EL (cell line): ENCODE results near the gene TRABD.

Experiments used
- DNase-seq: peaks from one replicate; pipeline ENCODE4 v3.0.0-alpha.2; 2016

Gene TRABD

GRCh38 chr22:50220603-50221409, 35.1 kb downstream of the TRABD start:
- no peak for DNase-seq

GRCh38 chr22:50221410-50222300, 35.9 kb downstream of the TRABD start:
- no peak for DNase-seq

DNA sequence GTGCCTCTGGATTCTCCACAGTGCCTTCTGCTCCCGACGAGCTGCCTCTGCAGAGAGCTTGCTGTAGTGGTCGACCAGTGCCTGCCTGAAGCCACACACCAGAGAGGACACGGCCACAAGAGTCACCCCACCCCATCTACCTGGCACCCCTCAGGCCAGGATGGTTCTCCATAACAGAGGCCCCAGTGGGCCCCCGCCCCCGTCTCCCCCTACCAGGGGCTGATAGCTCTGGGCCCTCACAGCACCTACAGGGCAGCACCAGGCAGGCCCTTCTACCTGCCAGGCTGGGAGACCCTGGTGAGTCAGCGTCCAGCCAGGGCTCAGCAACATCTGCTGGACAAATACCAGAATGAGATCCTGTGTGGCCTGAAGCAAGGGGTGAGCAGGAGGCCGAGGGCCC, 36.8 kb downstream of the TRABD start:
- DNase-seq: no peak

DNA sequence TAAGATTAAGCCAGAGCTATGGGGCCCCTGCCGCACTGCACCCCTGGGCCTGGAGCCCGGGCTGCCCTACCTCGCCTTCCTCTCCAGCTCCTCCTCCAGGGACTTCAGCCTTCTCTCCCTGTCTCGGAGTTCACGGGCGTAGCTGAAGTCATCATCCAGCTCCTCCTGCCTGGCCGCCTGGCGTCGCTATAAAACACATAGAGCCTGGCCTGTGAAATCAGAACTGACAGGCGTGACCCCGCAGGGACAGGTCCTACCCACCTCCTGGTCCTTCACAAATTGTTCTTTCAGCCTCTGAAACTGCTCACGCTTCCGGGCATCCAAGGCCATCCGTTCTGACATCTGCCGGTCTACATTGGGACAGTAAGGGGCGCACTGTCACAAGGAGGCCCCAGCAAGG, 38.4 kb downstream of the TRABD start:
- DNase-seq: no peak

GRCh38 chr22:50225200-50225969, 39.7 kb downstream of the TRABD start:
- no peak for DNase-seq

- DNase-seq: no peak
Measured at GRCh38 chr22:50226063-50226874, 40.6 kb downstream of the TRABD start.

GRCh38 chr22:50226875-50227165, 41.1 kb downstream of the TRABD start:
- no peak for DNase-seq

- no peak for DNase-seq
Measured at GRCh38 chr22:50227579-50228215, 42.0 kb downstream of the TRABD start.

- DNase-seq: no peak
Measured at GRCh38 chr22:50228366-50228765, 42.7 kb downstream of the TRABD start.

DNA sequence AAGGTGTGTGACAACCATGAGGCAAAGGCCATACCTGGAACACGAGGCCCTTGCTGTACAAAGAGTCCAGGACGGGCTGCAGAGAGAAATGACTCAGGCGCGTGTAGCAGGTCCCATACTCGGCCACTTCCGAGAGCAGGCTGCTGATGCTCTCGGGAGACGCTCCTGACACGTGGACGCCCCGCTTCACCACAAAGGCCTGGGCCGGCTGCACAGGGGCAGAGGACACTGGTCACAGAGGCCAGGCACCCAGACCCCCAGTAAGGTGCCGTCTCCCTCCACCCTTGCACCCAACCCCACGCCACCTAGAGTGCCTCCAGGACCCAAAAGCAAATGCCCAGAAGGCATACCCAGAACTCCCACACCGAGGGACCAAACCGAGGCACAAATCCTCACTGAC, 43.7 kb downstream of the TRABD start:
- no peak for DNase-seq

DNA sequence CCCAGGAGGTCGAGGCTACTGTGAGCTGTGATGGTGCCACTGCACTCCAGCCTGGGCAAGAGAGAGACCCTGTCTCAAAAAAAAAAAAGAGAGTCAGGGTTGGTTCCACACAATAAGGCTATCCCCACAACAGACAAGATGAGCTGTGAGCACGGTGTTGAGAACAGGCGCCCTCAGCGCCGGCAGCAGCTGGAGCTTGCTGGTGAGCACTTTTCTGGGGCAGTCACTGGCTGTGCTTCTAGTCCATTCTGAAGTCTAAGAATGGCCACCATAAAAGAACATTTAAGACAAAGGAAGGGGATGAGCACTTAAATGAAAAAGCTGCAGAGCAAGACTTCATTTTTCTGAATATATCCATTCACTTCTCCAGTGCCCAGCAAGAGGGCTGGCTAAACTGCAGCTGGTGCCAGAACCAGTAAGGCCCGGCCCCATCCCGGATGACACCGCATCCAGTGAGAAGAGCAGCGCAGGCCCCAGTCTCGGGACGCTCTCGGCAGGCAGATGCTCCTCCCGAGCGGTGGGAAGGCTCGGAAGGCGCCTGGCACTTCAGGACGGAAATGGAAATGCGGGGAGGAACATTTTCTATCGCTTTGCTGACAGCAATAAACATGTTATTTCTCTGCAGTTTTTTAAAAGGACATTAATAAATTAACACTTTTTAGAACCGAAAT, 46.9 kb downstream of the TRABD start:
- DNase-seq: no peak

- no peak for DNase-seq
Measured at GRCh38 chr22:50233223-50233622, 47.5 kb downstream of the TRABD start.

DNA sequence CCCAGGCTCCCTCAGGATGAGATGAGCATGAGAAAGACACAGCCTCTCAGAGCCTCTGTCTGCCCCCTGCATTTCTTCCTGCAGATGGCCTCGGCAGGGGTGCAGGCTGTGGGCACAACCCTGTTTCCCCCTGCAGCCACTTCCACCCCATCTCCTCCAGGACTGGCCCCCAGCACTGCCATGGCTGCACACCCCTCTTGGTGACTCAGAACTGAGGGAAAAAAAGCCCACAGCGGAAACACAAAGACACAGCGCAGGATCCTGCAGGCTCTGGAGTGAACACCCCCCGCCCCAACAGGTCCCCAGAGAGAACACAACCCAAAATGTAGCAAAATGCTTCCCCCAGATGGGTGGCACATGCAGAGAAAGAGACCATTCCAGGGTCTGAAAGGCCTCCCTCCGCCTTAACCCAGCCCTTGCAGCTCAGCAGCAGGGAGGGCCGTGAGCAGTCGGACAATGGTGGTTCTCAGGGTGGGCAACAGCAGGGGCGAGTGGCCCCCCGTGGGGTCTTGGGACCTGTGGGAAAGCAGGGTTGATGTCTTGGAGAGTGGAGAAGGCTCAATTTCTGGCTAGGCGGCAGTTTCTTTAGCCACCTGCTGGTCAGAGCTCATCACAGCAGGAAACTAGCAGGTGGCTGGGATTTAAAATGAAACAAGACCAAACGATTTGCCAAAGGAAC, 51.2 kb downstream of the TRABD start:
- no peak for DNase-seq

DNA sequence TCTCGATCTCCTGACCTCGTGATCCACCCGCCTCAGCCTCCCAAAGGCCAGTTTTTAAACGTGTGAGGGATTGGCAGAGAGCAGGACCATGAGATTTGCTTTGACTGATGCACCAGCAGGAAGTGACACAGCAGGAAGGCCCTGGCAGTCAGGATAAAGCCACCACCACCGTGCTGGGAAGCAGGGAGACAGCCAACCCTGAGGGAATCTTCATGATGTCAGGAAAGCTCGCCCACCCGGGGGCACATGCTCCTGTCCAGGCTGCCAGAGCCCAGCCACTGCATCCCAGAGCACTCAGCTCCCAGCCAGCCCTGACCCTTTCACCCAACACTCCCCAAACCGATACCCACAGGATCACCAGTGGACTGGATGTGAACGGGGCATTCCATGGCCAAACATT, 53.0 kb downstream of the TRABD start:
- DNase-seq: peak; percentile 22

DNA sequence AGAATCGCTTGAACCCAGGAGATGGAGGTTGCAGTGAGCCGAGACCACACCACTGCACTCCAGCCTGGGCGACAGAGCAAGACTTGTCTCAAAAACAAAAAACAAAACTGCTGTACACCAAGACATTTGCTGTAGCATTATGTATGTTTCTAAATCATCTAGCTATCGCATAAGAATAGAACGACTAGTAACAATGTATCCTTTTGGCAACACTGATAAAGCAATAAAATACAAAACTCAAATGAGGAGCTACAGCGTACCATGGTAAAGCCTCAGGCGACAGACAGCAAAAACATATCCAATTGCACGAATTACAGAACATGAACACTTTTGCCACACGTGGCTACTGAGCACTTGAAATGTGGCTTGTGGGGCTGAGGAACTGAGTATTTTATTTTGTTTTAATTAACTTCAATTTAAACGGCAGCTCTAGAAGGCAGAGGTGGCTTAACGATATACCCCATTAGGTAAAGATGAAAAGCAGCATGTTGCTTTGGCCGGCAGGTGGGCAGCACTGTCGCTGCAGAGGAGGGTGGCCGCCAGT, 56.8 kb downstream of the TRABD start:
- DNase-seq: no peak

DNA sequence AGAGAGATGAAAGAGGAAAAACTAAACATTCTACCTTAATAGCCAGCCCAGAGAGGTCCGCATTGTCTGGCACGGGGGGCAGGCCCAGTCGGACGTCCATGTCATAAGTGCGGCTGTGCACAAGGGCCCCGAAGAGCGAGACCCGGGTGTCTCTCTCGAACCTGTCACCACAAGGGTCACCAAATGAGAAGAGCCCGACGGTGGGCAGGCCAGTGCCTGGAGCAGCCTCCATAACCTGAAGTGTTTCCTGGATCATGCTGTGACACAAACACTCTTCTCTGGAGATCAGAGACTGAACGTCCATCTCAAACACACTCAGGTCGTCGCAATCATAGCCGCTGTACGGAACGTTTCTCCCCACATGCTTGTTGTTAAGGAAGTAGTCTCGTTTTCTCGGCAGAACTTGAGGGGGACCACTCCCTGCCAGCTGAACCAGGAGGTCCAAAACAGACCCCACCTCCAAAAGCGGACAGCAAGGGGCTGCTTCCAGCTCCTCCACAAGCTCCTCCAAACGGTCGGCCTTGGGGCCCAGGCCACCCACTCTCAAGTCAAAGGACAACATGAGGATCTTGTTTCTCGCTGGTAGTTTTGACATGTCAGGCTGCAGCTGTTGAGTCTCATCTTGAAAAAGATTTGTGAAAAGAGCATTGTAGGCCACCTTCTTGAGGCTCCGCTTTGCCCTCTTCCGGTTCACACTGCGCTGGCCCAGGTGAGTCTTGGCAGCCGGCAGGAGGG, 58.1 kb downstream of the TRABD start:
- DNase-seq: no peak

- peak; percentile 93 for DNase-seq
Measured at GRCh38 chr22:50244420-50245213, 58.9 kb downstream of the TRABD start, which contains the start of gene TUBGCP6. TUBGCP6 (minus strand) TSS chr22:50245023; CDS start chr22:50244459, 564 bp downstream.

DNA sequence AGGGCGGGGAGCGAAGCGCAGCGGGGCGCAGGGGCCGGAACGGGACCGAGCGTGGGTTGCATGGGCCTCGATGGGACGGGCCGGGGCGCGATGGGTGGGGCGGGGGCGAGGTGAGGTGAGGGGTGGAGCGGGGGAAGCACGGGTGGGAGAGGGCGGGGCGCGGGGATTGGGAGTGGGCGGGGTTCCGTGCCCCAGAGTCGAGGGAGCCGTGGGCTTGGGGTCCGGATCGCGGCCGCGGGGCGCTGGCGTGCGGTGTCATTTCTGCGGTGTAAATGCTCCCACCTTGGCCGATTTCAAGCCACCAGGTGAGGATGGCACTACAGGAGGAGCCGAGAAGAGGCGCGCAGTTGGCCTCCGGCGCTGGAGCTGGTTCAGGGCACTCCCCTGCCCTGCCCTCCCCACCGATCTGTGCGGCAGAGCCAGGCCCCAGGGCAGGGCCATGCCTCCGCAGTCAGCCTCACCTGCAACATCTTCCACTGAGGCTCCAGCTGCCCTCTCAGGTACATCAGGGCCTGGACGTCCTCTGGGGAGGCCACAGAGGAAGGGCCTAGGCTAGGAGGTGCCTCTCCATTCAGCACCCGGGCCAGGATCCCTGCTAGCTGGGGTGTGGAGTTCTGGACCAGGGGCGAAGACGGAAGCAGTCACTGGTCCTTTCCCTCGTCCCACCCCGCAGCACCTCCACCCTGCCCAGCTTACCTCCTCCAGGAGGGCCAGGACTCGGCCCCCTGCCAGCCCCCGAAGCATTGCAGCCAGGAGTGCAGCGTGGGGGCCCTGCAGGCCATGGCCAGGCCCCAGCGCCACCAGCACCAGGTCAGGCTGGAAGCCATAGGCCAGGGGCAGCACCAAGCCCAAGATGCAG, 59.7 kb downstream of the TRABD start:
- DNase-seq: no peak
